GM21367 (cell line): Measurements from ENCODE around the gene FAM83E.

Source experiments
- ATAC-seq: cut with Tn5 transposase; IDR thresholded peaks from one replicate; pipeline ENCODE4 v1.9.1; 2021; ENCODE audit not compliant: unreplicated experiment

FAM83E gene

DNA sequence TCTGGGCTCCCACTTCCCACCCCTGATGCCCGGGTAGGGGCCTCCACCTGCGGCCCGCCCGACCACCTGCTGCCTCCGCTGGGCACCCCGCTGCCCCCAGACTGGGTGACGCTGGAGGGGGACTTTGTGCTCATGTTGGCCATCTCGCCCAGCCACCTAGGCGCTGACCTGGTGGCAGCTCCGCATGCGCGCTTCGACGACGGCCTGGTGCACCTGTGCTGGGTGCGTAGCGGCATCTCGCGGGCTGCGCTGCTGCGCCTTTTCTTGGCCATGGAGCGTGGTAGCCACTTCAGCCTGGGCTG lies 14.4 kb upstream of the FAM83E start:
- ATAC-seq, result no peak

DNA sequence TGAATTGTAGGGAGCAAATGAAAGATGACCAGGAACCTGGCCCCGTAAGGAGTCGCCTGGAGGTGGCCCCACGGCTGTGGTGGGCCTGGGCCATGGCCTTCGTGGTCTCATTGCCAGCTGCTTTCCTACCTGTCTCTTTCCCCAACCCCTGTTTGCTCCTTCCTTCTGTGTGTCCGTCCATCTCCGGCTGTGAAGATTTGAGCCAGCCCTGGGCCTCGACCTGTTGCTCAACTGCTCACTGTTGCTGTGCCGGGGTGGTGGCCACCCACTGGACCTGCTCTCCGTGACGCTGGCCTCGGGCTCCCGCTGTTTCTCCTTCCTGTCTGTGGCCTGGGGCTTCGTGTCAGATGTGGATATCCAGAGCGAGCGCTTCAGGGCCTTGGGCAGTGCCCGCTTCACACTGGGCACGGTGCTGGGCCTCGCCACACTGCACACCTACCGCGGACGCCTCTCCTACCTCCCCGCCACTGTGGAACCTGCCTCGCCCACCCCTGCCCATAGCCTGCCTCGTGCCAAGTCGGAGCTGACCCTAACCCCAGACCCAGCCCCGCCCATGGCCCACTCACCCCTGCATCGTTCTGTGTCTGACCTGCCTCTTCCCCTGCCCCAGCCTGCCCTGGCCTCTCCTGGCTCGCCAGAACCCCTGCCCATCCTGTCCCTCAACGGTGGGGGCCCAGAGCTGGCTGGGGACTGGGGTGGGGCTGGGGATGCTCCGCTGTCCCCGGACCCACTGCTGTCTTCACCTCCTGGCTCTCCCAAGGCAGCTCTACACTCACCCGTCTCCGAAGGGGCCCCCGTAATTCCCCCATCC lies 13.8 kb upstream of the FAM83E start:
- ATAC-seq, result no peak

- no peak for ATAC-seq
Observed at GRCh38 chr19:48627865-48628314, 13.0 kb upstream of the FAM83E start.

DNA sequence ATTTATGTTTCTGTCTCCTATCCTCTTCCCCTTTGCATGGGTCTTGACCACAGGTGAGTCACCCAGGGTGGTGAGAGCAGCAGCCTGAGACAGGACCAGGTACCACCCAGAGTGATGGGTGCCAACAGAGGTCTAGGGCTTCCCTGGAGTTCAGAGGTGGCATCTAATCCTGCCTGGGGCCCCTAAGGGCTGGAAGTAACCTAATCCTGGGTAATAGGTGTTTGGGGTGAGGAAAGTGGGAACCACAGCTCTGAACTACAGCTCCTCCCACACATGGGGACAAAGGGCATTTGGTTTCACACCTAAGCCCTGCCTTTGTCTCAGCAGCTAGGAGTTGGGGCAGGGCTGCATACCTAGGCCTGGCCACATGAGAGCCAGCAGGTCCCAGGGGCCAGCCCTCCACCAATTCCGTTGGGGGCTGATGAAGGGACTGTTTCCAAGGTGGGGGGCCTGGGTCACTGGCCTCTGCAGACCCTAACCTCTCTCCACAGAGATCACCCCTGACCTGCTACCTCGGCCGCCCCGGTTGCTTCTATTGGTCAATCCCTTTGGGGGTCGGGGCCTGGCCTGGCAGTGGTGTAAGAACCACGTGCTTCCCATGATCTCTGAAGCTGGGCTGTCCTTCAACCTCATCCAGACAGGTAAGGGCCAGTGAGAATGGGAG lies 12.5 kb upstream of the FAM83E start:
- no peak for ATAC-seq

DNA sequence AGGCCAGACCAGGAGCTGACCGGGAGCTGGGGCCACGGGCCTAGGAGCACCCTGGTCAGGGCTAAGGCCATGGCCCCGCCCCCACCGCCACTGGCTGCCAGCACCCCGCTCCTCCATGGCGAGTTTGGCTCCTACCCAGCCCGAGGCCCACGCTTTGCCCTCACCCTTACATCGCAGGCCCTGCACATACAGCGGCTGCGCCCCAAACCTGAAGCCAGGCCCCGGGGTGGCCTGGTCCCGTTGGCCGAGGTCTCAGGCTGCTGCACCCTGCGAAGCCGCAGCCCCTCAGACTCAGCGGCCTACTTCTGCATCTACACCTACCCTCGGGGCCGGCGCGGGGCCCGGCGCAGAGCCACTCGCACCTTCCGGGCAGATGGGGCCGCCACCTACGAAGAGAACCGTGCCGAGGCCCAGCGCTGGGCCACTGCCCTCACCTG lies 11.0 kb upstream of the FAM83E start:
- ATAC-seq, result no peak

DNA sequence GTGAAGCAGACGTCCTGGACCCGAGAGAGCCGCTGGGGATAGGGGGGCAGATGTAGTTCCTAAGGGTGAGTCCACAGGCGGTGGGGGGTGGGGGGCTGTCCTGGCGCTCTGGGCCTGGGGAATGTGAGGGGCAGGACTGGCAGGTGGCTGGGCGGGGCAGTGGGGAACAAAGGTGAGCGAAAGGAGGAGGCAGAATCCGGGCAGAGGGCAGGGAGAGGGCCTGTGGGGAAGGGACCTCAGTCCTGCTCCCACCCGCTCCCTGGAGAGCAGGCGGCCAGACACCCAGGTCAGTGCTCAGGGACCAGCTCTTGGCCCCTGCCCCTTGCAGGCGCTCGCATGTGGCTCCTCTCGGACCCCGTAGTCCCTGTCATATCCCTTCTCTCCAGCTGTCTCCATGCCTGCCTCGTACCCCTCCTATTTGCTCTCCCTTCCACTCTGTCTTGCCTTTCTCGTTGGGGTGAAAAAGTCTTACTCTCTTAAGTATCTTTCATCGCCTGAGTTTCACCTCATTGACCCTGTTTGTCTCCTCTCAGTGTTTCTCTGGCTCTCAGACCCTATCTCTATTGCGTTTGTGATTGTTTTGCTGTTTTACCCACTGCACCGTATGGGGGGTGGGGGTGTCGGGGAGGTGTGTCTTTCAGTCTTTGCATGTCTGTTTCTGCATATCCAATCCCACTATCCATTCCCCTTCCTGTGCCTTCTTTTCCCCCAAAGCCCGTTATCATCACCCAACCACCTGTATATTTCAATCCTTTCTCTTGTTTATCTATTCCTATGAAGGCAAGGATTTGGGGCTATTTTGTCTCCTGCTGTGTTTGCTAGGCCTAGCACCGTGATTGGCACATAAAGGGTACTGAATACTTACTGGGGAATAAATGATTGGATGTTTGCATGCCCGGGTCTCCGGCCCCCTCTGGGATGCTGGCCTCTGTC lies 10.2 kb upstream of the FAM83E start:
- no peak for ATAC-seq

- peak; percentile 42 for ATAC-seq
Observed at GRCh38 chr19:48624067-48624594, 9.3 kb upstream of the FAM83E start.

- ATAC-seq, result no peak
Observed at GRCh38 chr19:48623556-48624066, 8.7 kb upstream of the FAM83E start.

DNA sequence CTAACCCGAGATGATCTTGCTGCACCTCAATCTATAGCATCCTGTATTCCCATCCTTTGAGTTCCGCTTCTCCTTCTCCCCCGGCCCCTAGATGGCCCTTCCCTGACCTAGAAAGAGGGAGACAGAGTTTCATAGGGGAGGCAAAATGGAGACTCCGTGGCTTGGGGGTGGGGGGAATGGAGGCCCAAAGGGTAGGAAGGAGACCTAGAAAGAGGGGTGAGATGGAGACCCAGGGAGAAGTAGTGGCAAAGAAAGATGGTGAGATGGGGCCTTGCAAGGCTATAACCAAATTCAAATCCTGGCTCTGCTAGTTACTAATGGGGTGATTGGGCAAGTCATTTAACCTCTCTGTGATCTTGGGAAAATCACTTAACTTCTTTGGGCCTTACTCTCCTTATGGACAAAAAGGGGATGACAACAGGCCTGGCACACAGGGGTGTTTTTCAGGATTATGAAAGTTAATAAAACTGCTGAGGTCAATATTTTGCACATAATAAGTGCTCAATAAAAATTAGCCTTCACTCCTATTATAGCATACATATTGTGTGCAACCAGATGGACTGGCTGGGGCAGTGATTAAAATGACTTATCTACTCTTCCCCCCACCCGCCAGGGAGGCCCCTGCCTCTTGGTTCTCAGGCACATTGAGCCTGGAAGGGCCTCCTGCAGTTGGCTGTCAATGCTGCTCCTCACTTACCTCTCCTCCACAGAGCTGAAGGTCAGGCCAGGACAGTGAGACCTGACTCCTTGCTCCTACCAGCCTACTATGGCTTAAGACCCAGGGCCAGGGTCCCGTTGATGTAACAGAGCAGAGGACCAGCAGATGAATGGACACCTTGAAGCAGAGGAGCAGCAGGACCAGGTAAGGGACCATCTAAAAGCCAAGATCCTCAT lies 5.1 kb upstream of the FAM83E start:
- peak; percentile 3 for ATAC-seq

DNA sequence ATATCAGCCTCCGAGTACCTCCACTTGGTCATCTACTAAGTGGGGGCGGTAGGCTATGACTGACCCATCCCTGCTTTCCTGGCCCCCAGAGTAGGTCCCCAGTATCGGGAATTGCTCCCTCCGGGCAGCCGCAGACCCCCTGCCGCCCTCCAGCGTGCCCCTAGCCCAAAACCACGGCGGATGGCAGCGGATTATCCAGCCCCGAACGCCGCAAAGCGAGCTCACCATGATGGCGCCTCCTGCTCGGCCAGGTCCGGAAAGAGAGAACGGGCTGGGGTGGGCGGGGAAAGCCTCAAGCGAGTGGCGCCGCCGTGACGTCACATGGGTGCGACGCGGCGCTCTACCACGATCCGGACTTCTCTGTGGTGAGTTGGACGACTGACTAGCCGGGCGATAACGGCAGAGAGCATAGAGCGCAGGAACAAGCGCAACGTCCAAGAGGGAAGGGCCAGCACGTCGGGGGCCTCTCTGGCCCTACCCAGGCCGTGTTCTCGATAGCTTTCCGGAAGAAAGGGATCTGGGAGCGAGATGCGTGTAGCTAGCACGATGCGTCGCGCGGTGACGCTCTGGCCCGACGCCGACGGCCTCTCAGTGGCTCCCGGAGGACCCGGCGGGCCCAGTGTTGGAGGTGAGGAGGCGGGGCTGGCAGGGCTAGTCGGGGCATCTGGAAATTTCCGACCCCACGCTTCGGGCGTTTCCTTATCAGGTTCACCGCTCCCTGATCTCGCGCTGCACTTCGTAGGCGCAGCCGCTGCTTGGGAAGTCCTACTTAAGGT lies 4.2 kb upstream of the FAM83E start, which contains the start of the genes RPL18 and SPHK2:
RPL18 (minus strand) TSS at position 263 of the 776 bp plus-strand sequence; CDS start at position 228, 35 bp downstream.
SPHK2 (plus strand) TSS at position 591 of the 776 bp plus-strand sequence. CDS start 1,009 bp downstream, outside the sequence.
- ATAC-seq, result peak; percentile 70

DNA sequence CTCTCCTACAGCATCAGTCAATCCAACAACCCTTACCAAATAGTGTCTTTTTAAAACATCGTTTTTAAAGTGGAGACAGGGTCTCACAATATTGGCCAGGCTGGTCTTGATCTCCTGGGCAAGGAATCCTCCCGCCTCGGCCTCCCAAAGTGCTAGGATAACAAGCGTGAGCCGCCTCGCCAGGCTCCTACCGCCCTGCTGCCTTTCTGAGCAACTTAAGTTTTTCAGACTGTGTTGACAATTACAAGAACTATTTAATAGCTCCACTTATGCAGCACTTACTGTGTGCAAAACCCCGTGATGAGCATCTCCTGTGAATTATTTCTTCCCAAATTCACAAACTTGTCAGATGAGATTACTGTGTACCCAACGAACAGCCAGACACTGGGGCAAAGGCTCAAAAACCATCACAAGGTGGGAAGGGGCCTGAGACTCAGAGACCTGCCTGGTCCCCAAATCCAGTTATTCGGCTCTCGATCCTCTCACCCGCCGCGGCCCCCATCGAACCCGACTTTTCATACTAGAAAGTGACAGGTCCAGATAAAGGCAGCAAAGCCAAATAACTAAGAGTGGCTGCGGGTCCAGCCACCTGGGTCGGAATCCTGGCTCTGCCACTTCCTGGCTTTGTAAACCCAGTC lies 3.5 kb upstream of the FAM83E start:
- no peak for ATAC-seq

GRCh38 chr19:48617146-48617937 lies 2.5 kb upstream of the FAM83E start:
- ATAC-seq, result no peak

DNA sequence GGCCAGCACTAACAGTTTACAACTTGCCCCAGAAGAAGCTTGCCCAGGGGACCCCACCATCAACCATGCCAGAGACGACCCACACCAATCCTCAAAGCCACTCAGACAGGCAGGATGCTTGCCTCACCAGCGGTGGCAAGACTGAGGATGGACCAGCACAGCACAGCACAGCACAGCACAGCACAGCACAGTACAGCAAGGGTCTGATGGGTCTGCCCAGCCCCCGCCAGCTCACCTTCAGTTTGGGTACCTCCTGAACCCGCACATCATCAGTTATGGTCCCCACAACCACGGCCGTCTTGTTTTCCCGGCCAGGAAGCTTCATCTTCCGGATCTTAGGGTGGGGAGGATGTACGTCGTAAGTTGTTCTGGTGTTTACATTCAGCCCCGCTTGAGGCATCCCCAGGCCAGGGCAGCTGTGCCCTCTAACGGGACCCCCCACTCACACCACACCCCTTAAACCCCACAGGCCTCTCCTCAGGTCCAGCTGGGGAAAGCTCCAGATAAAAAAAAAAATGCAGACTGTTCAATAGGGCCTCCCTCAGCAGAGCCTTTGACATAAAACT lies 1.7 kb upstream of the FAM83E start:
- ATAC-seq, result no peak

GRCh38 chr19:48616041-48616436 lies 1.2 kb upstream of the FAM83E start:
- ATAC-seq, result no peak

DNA sequence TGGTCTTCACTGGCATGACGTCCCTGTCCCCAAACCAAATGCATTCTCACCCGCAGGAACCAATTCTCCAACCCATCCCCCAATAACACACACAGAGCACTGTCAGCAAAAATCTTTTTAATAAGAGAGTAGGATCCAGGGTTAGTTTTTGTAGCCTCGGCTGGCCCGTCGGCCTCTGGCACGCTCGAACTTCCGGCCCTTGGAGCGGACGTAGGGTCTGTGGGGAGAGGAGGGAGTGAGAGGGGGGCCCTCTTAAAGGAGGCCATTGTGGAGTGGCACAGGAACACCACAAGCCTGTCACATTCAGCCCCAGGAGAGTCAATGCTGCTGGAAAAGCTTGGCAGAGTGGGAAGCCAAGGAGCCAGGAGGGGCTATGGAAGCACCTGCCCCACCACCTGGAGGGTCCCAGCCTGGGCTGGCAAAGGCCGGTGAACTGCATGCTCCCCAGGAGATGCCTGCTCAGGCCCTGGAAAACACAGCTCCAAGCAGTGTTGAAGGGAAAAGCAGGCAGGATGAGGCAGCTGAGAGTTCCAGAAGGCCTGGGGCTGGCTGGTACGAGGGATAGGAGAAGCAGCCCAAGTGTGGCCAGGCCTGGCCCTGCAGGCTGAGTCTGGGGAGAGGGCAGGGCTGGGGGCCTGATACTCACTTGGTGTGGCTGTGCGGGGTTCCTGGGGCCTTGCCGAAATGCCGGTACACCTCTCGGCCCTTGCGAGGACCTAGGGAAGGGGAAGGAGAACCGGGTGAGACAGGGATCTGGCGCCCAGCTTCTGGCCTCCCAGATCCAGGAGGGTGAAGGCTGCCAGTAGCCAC lies 560 bp upstream of the FAM83E start:
- no peak for ATAC-seq

DNA sequence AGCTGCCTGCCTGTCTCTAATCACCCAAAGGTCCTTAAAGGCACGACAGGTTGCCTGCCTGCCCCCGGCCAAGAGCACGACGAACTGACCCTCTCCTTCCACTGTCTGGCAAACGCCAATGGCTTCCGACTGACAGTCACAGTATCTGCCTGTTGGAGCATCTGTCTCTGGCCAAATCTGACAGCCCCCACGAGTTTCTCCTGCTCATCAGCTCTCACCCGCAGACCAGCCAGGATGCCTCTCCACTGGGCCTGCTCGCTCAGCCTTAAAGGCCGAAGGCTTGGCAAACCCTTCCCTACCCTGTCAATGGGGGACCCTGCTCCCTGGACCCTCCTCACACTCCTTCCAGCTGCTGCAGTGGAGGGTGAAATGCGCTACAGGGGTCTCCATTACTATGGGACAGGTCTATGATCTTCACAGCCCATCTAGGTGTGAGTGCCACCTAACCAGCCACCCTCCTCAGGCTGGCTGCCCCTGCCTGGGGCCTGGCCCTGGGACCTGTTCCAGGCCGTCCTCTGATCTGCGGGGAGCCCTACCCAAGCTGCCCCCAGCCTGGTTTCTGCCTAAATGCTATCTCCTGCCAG lies 932 bp downstream of the FAM83E start:
- ATAC-seq, result no peak
